NCI-H2029 (cell line): ENCODE data around the gene BUB1B.

ENCODE experiments used
- DNase-seq: peaks from one replicate; lab custom pipeline; 2025; lab: John Stamatoyannopoulos, UW

Gene BUB1B

GRCh38 chr15:40256638-40257235 lies 95.9 kb downstream of the BUB1B start:
- no peak for DNase-seq

- DNase-seq, result no peak
Measured at GRCh38 chr15:40257656-40258450, 97.0 kb downstream of the BUB1B start.

- DNase-seq, result no peak
Measured at GRCh38 chr15:40258544-40258943, 97.7 kb downstream of the BUB1B start.

GRCh38 chr15:40259021-40259420 lies 98.2 kb downstream of the BUB1B start:
- DNase-seq, result no peak

GRCh38 chr15:40263024-40263754 lies 102.3 kb downstream of the BUB1B start:
- no peak for DNase-seq

- DNase-seq, result no peak
Measured at GRCh38 chr15:40264321-40265153, 103.7 kb downstream of the BUB1B start.

GRCh38 chr15:40265355-40265754 lies 104.5 kb downstream of the BUB1B start:
- DNase-seq, result no peak

- no peak for DNase-seq
Measured at GRCh38 chr15:40265875-40266274, 105.0 kb downstream of the BUB1B start.

- no peak for DNase-seq
Measured at GRCh38 chr15:40266828-40267304, 106.0 kb downstream of the BUB1B start.

GRCh38 chr15:40267670-40268069 lies 106.8 kb downstream of the BUB1B start:
- DNase-seq, result no peak

GRCh38 chr15:40269604-40270003 lies 108.7 kb downstream of the BUB1B start:
- no peak for DNase-seq

- DNase-seq, result no peak
Measured at GRCh38 chr15:40270246-40270995, 109.6 kb downstream of the BUB1B start.
